WERI-Rb-1 (cell line): Measurements from ENCODE around the gene FCHSD1.
"Not testable (repeated sequence)": the region's sequence is repeated elsewhere in the genome, so short reads cannot be mapped to it uniquely, and the experiment has no call there.

ENCODE experiments used
- DNase-seq: peaks from one replicate; pipeline ENCODE4 v3.0.0-alpha.2; 2020
- H3K27ac ChIP-seq: fragments of 250-450 bp; sonication (Bioruptor Pico); 2 replicates; pipeline ENCODE4 v1.5.1; 2020; ENCODE audit warnings: mild to moderate bottlenecking, moderate library complexity
- H3K27me3 ChIP-seq: fragments of 250-450 bp; sonication (Bioruptor Pico); 2 replicates; pipeline ENCODE4 v1.5.1; 2021; ENCODE audit warnings: mild to moderate bottlenecking, low read depth, moderate library complexity; ENCODE audit not compliant: insufficient read depth, severe bottlenecking
- H3K36me3 ChIP-seq: fragments of 250-450 bp; sonication (Bioruptor Pico); 2 replicates; pipeline ENCODE4 v1.5.1; 2020; ENCODE audit warnings: mild to moderate bottlenecking, moderate library complexity
- H3K4me3 ChIP-seq: 2 replicates; pipeline ENCODE4 v1.5.1; 2011; ENCODE audit warnings: low read depth, mild to moderate bottlenecking, control low read depth, low read length
- H3K9me3 ChIP-seq: fragments of 250-450 bp; sonication (Bioruptor Pico); 2 replicates; pipeline ENCODE4 v1.5.1; 2021; ENCODE audit warnings: mild to moderate bottlenecking, moderate library complexity; ENCODE audit not compliant: severe bottlenecking
- CTCF ChIP-seq: IDR thresholded peaks from 2 replicates; pipeline ENCODE4 v1.5.1; 2011; ENCODE audit warnings: low read depth, mild to moderate bottlenecking, control low read depth, inconsistent platforms, low read length

The FCHSD1 gene

DNA sequence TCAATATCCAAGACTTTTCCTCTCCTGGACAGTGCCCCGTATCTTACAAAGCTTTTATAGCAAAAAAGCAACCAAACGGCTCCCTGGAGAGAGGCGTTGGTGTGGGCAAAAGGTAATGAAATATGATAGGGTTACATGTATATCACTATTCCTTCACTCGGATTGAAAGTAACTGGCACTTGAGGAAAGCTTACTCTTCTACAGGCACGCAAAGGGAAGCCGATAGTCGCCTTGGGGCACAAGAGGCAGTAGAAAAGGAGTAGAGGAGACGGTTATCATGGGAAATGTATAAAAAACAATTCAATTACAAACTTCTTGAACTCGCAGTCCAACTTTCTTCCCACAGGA lies 33.6 kb downstream of the FCHSD1 start:
- Histone ChIP-seq H3K36me3 (peaks cover 33% of the 10 kb centered on the region), H3K27me3 (no peaks in the 10 kb centered on the region), H3K4me3 (peak overlapping the region; percentile 75), H3K27ac (no peak overlapping the region; the same call in 1 of the 2 replicates), H3K9me3 (no peaks in the 10 kb centered on the region)
- no peak for DNase-seq
- TF ChIP-seq CTCF, result no peak

GRCh38 chr5:141617128-141617527 lies 34.1 kb downstream of the FCHSD1 start:
- H3K4me3 ChIP-seq, result no peak overlapping the region
- no peaks in the 10 kb centered on the region for H3K9me3 ChIP-seq
- no peak for TF ChIP-seq CTCF
- DNase-seq, result no peak
- H3K27me3 ChIP-seq, result no peaks in the 10 kb centered on the region
- H3K27ac ChIP-seq, result no peak overlapping the region
- peaks cover 30% of the 10 kb centered on the region for H3K36me3 ChIP-seq

DNA sequence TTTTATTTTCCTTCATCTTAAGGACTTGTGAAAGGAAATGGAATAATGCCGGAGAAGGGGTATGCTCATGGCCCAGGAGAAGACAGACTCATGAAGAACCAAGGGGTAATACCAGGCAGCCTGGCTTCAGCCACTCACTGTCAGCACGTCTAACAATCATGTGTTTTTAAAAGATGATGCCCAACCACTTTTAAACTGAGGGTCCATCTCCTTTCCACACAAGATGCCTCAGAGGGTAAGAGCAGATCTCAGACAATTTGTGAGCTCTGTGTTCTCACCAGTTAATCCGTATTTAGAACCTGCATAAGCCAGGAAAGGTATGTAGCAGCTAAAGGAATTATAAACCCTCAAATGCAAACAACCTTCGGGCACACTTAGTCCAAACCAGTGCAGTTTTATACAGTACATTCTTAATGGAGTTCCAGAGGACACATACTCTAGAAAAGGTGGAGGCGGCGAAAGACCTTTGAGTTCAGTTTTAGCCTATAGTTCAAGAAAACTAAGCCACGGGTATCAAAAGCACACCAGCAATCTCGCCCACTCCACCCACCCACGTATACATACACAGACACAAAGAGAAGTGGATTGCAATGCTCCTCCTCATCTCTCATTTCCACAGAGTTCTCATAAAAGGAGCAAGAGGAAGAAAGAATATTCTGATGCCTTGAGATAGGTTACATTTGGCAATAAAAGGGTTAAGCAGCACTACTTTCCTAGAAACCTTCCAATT lies 35.1 kb downstream of the FCHSD1 start:
- no peak overlapping the region for H3K27ac ChIP-seq
- H3K36me3 ChIP-seq, result peaks cover 20% of the 10 kb centered on the region
- no peak overlapping the region for H3K4me3 ChIP-seq
- no peak for DNase-seq
- H3K9me3 ChIP-seq, result no peaks in the 10 kb centered on the region
- no peaks in the 10 kb centered on the region for H3K27me3 ChIP-seq
- no peak for TF ChIP-seq CTCF

DNA sequence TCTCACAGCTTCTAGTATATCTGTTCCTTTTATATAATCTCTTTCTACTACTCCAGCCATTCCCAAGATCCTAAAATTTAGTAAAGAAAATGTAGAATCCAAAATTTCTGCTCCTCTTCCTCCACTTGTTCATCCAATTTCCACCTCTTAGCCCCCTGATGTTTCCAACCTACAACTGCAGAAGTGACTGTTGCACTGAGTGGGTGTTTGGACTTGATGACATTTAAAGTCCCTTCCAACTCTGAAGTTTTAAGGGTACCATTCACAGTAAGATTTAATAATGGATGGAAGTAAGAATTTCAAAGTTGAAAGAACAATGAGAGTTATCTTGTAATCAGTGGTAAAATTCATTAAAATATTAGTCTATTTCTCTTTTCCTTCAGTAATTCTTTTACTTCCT lies 37.9 kb downstream of the FCHSD1 start:
- TF ChIP-seq CTCF, result no peak
- DNase-seq, result no peak
- no peaks in the 10 kb centered on the region; the same call in 1 of the 2 replicates for H3K36me3 ChIP-seq
- no peak overlapping the region for H3K27ac ChIP-seq
- no peak overlapping the region for H3K4me3 ChIP-seq
- no peaks in the 10 kb centered on the region for H3K9me3 ChIP-seq
- no peaks in the 10 kb centered on the region for H3K27me3 ChIP-seq

GRCh38 chr5:141611289-141611688 lies 39.9 kb downstream of the FCHSD1 start:
- Histone ChIP-seq H3K27me3 (no peaks in the 10 kb centered on the region), H3K4me3 (no peak overlapping the region), H3K36me3 (no peaks in the 10 kb centered on the region; the same call in 1 of the 2 replicates), H3K27ac (no peak overlapping the region), H3K9me3 (no peaks in the 10 kb centered on the region)
- DNase-seq, result no peak
- no peak for TF ChIP-seq CTCF

GRCh38 chr5:141609921-141610320 lies 41.3 kb downstream of the FCHSD1 start:
- not testable (repeated sequence) for H3K4me3 ChIP-seq, H3K9me3 ChIP-seq, H3K27ac ChIP-seq, DNase-seq, H3K36me3 ChIP-seq, H3K27me3 ChIP-seq
